Suprapubic skin (tissue), 4 donors: ENCODE results near the gene NATD1.
A peak's percentile ranks its signal among the peaks of the same experiment; 100 is the strongest.

ENCODE experiments used
- EP300 ChIP-seq: sonication (generic); formaldehyde crosslinking; IDR thresholded peaks from one replicate; pipeline ENCODE4 v1.6.1; 2017; ENCODE audit warnings: antibody characterized with exemption
- POLR2A ChIP-seq, 2 donors: fragments of 450-650 bp; IDR thresholded peaks; one replicate each; pipeline ENCODE4 v1.6.1; 2017; ENCODE audit warnings: antibody characterized with exemption in 2 of 2, mild to moderate bottlenecking in 2 of 2, moderate library complexity in 2 of 2
- POLR2AphosphoS5 ChIP-seq, 3 donors: sonication (generic); formaldehyde crosslinking; IDR thresholded peaks; one replicate each; pipeline ENCODE4 v1.6.1; 2017; ENCODE audit warnings: antibody characterized with exemption in 3 of 3
- TF ChIP-seq, protein P1 (sequence below), 2 donors: fragments of 200-600 bp in 1 of 2; fragments of 450-650 bp in 1 of 2; sonication (generic) in 1 of 2; IDR thresholded peaks; one replicate each; pipeline ENCODE4 v1.5.1; 2016 to 2019; ENCODE audit warnings: antibody characterized with exemption in 2 of 2, mild to moderate bottlenecking in 1 of 2, moderate library complexity in 1 of 2

DNA sequence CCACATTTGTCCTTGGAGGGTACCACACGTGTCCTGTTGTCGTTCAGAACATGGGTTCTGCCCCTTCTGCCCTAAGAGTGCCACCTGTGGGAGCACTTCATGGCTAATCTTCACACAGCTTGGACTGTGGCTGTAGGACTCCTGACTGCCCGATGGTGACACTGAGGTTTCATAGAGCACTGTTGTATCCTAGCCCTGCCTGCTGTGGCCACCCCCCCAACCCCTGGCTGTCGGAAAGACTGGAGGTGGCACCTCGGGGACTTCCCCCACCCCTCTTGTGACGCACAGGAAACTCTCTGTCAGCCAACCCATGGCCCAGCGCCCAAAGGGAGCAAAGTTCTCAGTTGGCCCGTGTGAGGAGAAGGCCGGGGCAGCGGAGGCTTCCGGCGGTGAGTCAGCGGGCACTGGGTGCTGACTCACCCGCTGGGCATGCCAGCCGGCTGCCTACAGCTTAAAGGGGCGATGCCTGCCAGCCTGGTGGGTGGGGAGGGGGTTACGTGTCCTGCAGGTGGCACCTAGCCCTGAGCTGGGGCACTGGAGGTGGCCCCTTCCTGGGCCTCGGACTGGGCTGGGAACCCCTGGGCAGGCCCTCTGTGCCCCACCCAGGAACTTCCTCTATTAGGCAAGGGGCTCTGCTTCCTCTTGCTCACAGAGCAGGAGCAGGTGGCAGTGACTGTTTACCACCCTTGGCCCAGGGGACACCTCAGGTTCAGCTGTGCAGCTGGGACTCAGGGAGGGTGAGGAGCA, 34.7 kb upstream of the NATD1 start:
- TF ChIP-seq, protein P1, sequence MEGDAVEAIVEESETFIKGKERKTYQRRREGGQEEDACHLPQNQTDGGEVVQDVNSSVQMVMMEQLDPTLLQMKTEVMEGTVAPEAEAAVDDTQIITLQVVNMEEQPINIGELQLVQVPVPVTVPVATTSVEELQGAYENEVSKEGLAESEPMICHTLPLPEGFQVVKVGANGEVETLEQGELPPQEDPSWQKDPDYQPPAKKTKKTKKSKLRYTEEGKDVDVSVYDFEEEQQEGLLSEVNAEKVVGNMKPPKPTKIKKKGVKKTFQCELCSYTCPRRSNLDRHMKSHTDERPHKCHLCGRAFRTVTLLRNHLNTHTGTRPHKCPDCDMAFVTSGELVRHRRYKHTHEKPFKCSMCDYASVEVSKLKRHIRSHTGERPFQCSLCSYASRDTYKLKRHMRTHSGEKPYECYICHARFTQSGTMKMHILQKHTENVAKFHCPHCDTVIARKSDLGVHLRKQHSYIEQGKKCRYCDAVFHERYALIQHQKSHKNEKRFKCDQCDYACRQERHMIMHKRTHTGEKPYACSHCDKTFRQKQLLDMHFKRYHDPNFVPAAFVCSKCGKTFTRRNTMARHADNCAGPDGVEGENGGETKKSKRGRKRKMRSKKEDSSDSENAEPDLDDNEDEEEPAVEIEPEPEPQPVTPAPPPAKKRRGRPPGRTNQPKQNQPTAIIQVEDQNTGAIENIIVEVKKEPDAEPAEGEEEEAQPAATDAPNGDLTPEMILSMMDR (IDR thresholded peaks at IDR 0.05), result no peak
- TF ChIP-seq POLR2AphosphoS5 (IDR thresholded peaks at IDR 0.05), result peak in 2 of 3 donors; percentile 80 to 95
- TF ChIP-seq POLR2A (IDR thresholded peaks at IDR 0.05), result peak in 1 of 2 donors; percentile 49
- TF ChIP-seq EP300, result peak; percentile 50
